ENCODE data around the gene TCEAL4.

The TCEAL4 gene

GRCh38 chrX:103628386-103629317 is 43.3 kb downstream of the TCEAL4 start, which contains the start of gene TCEAL1:
Gene TCEAL1, plus strand, starts transcription at chrX:103628975. Its CDS starts 942 bp downstream, at chrX:103629917.
- no peak for TF ChIP-seq CTCF (IDR thresholded peaks at IDR 0.05; ENCODE audit: control insufficient read depth, extremely low read depth, insufficient read depth)
- no peak for DNase-seq (ENCODE audit: low read depth)

GRCh38 chrX:103629318-103630170 is 44.2 kb downstream of the TCEAL4 start:
- DNase-seq (ENCODE audit: low read depth), result no peak
- TF ChIP-seq CTCF (IDR thresholded peaks at IDR 0.05; ENCODE audit: control insufficient read depth, extremely low read depth, insufficient read depth), result peak; percentile 63
- peak overlapping the region; percentile 73 for H3K4me3 ChIP-seq (ENCODE audit: low read depth, low read length)

More at GRCh38 chrX:103628386-103629317, 43.3 kb downstream of the TCEAL4 start, which contains the start of gene TCEAL1:
- peak within 1 kb of the TSS; percentile 73 for H3K4me3 ChIP-seq (ENCODE audit: low read depth, low read length)

- H3K4me3 ChIP-seq (ENCODE audit: low read depth, low read length), result peak overlapping the region; percentile 73
- DNase-seq (ENCODE audit: low read depth), result no peak
- no peak for TF ChIP-seq CTCF (IDR thresholded peaks at IDR 0.05; ENCODE audit: control insufficient read depth, extremely low read depth, insufficient read depth)
These were observed 44.8 kb downstream of the TCEAL4 start for GRCh38 chrX:103630171-103630511.

GRCh38 chrX:103631145-103631544 is 45.8 kb downstream of the TCEAL4 start:
- H3K4me3 ChIP-seq (ENCODE audit: low read depth, low read length), result no peak overlapping the region
- no peak for DNase-seq (ENCODE audit: low read depth)
- TF ChIP-seq CTCF (IDR thresholded peaks at IDR 0.05; ENCODE audit: control insufficient read depth, extremely low read depth, insufficient read depth), result no peak

- no peak for DNase-seq (ENCODE audit: low read depth)
- TF ChIP-seq CTCF (IDR thresholded peaks at IDR 0.05; ENCODE audit: control insufficient read depth, extremely low read depth, insufficient read depth), result no peak
- H3K4me3 ChIP-seq (ENCODE audit: low read depth, low read length), result no peak overlapping the region
These were observed 50.1 kb downstream of the TCEAL4 start for GRCh38 chrX:103635436-103635835.
